GM12873 (cell line): ENCODE results near the gene MBP.

Experiments used
- TF ChIP-seq, protein P1 (sequence below): IDR thresholded peaks from 2 replicates; pipeline ENCODE4 v1.5.1; 2012; ENCODE audit warnings: low read depth, mild to moderate bottlenecking, moderate library complexity, low read length, control low read depth; ENCODE audit not compliant: insufficient read depth; ENCODE audit errors: missing control alignments

The MBP gene

DNA sequence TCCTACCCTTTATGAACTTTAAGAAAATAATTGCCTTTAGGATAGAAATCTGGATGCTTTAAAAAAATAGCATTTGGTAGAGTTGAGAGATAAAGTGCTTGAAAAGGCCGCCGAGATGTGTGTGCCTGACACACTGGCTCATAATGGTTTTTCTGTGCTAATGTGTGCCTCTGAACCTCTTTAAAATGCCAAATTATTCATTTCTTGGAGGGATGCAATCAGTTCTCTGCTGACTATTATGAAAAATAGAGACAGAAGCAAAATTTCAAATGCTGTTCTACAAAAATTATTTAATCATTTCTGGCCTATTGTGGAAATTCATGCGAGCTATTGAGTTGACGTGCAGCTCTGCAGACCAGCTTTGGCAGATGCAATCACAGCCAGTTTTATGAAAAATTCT, 18.0 kb upstream of the MBP start:
- TF ChIP-seq, protein P1, sequence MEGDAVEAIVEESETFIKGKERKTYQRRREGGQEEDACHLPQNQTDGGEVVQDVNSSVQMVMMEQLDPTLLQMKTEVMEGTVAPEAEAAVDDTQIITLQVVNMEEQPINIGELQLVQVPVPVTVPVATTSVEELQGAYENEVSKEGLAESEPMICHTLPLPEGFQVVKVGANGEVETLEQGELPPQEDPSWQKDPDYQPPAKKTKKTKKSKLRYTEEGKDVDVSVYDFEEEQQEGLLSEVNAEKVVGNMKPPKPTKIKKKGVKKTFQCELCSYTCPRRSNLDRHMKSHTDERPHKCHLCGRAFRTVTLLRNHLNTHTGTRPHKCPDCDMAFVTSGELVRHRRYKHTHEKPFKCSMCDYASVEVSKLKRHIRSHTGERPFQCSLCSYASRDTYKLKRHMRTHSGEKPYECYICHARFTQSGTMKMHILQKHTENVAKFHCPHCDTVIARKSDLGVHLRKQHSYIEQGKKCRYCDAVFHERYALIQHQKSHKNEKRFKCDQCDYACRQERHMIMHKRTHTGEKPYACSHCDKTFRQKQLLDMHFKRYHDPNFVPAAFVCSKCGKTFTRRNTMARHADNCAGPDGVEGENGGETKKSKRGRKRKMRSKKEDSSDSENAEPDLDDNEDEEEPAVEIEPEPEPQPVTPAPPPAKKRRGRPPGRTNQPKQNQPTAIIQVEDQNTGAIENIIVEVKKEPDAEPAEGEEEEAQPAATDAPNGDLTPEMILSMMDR: no peak

DNA sequence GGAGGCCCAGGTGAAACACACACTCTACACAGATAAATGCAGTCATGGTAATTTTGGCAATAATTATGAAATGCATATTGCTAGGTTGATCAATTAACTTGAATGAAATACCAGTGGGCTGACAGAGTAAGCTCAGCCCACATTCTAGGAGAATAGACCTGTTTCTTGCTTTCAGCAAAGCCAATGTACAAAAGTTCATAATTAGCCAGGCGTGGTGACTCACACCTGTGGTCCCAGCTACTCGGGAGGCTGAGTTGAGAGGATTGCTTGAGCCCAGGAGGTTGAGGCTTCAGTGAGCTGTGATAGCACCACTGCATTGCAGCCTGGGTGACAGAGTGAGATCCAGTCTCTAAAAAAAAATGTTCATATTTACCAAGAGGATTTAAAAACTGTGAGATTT, 15.7 kb upstream of the MBP start:
- TF ChIP-seq, protein P1: no peak

DNA sequence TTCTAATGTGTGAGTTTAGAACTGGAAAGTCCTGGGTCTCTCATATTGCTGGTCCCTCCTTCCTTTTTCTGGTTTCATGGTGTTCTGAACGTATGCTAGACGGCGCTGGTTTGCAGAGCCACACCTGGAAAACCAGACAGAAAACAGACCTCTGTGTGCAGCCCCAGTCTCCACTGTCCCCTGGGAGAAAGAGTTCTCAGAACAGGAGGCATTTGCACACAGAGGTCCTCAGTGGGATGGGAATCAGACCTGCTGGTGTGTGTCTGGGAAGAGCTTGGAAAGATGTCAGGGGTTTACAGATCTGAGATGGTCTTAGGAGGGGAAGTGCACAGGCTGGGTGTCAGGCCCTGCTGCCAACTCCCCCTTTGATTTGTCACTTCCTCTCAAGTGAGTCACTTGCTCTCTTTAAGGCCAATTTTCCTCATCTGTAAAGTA, 14.9 kb upstream of the MBP start:
- TF ChIP-seq, protein P1: no peak

DNA sequence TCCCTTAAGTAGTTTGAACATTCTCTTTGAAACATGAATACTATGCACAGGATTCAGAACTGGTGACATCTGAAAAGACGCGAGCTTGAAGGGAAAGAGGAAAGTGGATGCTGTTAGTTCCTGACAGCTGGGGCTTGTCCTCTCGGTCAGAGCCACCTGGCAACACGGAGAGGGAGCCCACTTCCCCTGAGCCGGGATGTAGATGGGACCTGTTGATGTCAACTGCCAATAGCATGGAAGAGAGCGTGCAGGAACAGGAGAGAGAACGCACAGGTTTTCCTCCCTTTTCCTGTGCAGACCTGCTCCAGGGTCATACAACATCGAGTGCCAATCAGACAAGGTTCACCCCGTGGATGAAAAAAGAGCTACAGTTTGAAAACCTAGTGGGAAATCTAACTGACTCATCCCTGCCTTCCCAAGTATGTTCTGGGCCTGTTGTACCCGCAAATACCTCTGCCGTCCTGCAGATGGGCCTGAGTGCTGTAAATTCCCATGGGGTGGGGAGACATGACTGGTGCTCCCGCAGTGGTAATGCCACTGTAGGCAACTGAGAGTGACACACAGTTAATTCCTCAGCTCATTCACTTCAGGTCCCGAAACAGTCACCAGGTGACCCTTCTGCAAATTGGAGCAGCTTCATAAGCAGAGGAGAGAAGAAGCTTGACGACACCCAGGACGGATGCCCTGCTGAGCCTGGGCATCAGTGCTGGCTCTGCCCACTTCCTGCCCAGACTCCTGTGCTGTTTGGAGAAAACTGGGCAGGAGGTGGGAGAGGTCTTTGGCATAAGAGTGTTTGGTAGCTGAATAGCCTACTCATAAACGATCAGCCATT, 13.9 kb upstream of the MBP start:
- TF ChIP-seq, protein P1: no peak

DNA sequence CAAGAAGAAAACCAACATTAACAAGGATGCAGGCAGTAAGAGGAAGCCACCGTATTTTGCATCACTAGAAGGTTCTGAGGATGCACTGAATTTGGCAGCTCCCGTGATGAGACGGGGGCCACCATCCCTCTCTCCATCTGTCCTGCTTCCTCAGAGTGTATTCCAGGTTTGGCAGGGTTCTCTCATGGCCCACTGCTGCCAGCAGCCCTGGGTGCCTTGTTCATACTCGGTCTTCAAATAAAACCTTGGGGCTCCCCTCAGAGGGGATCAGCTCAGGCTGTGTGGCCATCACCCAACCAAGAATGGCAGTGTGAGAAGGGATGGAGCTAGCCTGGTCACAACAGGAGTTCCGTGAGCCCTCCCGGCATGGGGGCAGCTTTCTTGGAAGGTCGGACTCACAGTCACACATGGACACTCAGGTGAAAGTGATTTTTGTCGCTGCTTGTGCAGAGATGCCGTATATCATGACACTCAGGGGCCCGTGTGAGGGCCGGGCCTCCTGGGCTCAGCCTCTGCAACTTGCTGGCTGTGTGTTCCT, 12.8 kb upstream of the MBP start:
- TF ChIP-seq, protein P1: no peak

DNA sequence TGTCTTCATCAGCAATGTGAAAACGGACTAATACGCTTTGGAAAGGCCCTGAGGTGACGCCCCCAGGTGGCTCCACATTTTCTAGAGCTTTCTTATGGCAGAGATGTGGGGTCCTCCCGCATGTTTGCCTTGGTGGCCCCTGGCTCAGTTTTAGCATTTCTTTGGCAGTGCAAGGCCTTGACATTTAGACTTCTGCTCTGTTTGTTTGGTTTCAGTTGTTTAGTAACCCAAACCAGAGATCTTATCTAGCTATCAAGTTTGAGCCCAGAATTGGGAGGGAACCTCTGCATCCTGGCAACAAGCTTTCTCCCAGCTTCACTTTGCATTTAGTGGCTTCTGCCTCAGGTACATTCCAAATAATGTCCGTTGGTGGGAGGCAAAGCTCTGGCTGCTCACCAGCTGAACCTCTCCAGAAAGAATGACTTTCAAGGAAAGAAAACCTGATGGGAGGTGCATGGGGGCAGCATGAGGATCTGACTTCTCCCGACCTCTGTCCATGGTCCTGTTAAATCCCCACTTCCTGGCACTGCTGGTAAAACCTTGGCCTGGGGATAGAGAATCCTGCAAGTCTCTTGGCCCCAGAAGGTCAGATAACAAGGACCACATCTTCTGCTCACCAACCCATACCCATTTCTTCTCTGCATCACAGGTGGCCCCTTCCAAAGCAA, 12.0 kb upstream of the MBP start:
- TF ChIP-seq, protein P1: no peak

DNA sequence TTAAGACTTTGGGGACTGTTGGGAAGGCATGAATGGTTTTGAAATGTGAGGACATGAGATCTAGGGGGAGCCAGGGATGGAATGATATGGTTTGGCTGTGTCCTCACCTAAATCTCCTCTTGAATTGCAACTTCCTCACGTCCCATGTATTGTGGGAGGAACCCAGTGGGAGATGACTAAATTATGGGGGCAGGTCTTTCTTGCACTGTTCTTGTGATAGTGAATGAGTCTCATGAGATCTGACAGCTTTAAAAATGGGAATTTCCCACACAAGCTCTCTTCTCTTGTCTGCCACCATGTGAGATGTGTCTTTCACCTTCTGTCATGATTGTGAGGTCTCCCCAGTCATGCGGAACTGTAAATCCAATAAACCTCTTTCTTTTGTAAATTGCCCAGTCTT, 11.5 kb upstream of the MBP start:
- TF ChIP-seq, protein P1: no peak
